ENCODE measurements around the gene SYNE4. TPM values are rescaled to one million over a fixed set of nuclear protein-coding genes. Genes with fewer than 3 reads are reported as not detected.

SYNE4 gene
- total RNA-seq, 2 donors from 2014 or later: 17.1 to 19.3 TPM

GRCh38 chr19:36028313-36029041, 19.9 kb upstream of the SYNE4 start:
- no peaks in the 10 kb centered on the region for H3K4me1 ChIP-seq (ENCODE audit: control insufficient read depth, insufficient read depth, low read length)
- H3K9ac ChIP-seq (ENCODE audit: extremely low read depth, low read length, poor library complexity, severe bottlenecking): no peak overlapping the region
- Mint-ChIP-seq H3K36me3 (ENCODE audit: low read depth) (peaks cover 16% of the 10 kb centered on the region), H3K27me3 (ENCODE audit: insufficient read depth) (no peaks in the 10 kb centered on the region), H3K4me1 (no peaks in the 10 kb centered on the region), H3K27ac (no peak overlapping the region), H3K9me3 (no peaks in the 10 kb centered on the region), H3K4me3 (no peak overlapping the region)
- no peaks in the 10 kb centered on the region for H3K27me3 ChIP-seq (ENCODE audit: control insufficient read depth, insufficient read depth, low read length, poor library complexity, severe bottlenecking)
- no peak for DNase-seq
- 90 to 92% methylated on average over 4 to 8 of the region's 10 CpGs for WGBS, 2 experiments (ENCODE audit: insufficient coverage in 1 of 2, insufficient read length in 1 of 2)
- H3K9me3 ChIP-seq (ENCODE audit: control insufficient read depth, low read length): no peaks in the 10 kb centered on the region
- no peak overlapping the region for H3K4me3 ChIP-seq (ENCODE audit: low read length)
- no peaks in the 10 kb centered on the region for H3K36me3 ChIP-seq (ENCODE audit: control insufficient read depth, insufficient read depth, low read length)
- TF ChIP-seq, protein P1, sequence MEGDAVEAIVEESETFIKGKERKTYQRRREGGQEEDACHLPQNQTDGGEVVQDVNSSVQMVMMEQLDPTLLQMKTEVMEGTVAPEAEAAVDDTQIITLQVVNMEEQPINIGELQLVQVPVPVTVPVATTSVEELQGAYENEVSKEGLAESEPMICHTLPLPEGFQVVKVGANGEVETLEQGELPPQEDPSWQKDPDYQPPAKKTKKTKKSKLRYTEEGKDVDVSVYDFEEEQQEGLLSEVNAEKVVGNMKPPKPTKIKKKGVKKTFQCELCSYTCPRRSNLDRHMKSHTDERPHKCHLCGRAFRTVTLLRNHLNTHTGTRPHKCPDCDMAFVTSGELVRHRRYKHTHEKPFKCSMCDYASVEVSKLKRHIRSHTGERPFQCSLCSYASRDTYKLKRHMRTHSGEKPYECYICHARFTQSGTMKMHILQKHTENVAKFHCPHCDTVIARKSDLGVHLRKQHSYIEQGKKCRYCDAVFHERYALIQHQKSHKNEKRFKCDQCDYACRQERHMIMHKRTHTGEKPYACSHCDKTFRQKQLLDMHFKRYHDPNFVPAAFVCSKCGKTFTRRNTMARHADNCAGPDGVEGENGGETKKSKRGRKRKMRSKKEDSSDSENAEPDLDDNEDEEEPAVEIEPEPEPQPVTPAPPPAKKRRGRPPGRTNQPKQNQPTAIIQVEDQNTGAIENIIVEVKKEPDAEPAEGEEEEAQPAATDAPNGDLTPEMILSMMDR (conservative IDR thresholded peaks at IDR 0.05): no peak
- no peak overlapping the region for H3K27ac ChIP-seq (ENCODE audit: low read depth, low read length)

DNA sequence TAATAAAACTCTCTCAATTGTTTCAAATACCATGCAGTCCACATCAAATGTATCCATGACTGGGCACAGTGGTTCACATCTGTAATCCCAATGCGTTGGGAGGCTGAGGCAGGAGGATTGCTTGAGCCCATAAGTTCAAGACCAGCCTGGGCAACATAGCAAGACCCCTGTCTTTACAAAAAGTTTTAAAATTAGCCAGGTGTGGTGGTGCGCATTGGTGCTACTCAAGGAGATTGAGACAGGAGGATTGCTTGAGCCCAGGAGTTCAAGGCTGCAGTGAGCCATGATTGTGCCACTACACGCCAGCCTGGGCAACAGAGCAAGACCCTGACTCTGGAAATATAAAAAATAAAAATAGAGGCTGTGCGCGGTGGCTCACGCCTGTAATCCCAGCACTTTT, 19.1 kb upstream of the SYNE4 start:
- no peak overlapping the region for H3K27ac Mint-ChIP-seq
- Histone ChIP-seq H3K36me3 (ENCODE audit: control insufficient read depth, insufficient read depth, low read length) (no peaks in the 10 kb centered on the region), H3K9ac (ENCODE audit: extremely low read depth, low read length, poor library complexity, severe bottlenecking) (no peak overlapping the region), H3K4me3 (ENCODE audit: low read length) (no peak overlapping the region), H3K4me1 (ENCODE audit: control insufficient read depth, insufficient read depth, low read length) (no peaks in the 10 kb centered on the region), H3K27ac (ENCODE audit: low read depth, low read length) (no peak overlapping the region), H3K27me3 (ENCODE audit: control insufficient read depth, insufficient read depth, low read length, poor library complexity, severe bottlenecking) (no peaks in the 10 kb centered on the region), H3K9me3 (ENCODE audit: control insufficient read depth, low read length) (no peaks in the 10 kb centered on the region)
- H3K36me3 Mint-ChIP-seq (ENCODE audit: low read depth): peaks cover 21% of the 10 kb centered on the region
- no peak overlapping the region for H3K4me3 Mint-ChIP-seq
- WGBS, 2 experiments (ENCODE audit: insufficient coverage in 1 of 2, insufficient read length in 1 of 2): 93 to 96% methylated on average over 6 of the region's 6 CpGs
- H3K9me3 Mint-ChIP-seq: no peaks in the 10 kb centered on the region
- TF ChIP-seq, protein P1 (conservative IDR thresholded peaks at IDR 0.05): no peak
- no peaks in the 10 kb centered on the region for H3K27me3 Mint-ChIP-seq (ENCODE audit: insufficient read depth)
- no peak for DNase-seq
- H3K4me1 Mint-ChIP-seq: no peaks in the 10 kb centered on the region

GRCh38 chr19:36026091-36026876, 17.7 kb upstream of the SYNE4 start:
- Mint-ChIP-seq H3K27me3 (ENCODE audit: insufficient read depth) (no peaks in the 10 kb centered on the region), H3K4me1 (no peaks in the 10 kb centered on the region), H3K36me3 (ENCODE audit: low read depth) (peaks cover 23% of the 10 kb centered on the region), H3K27ac (no peak overlapping the region), H3K9me3 (no peaks in the 10 kb centered on the region), H3K4me3 (no peak overlapping the region)
- no peaks in the 10 kb centered on the region for H3K9me3 ChIP-seq (ENCODE audit: control insufficient read depth, low read length)
- TF ChIP-seq, protein P1 (conservative IDR thresholded peaks at IDR 0.05): no peak
- 94 to 97% methylated on average over 41 to 49 of the region's 49 CpGs for WGBS, 2 experiments (ENCODE audit: insufficient coverage in 1 of 2, insufficient read length in 1 of 2)
- H3K9ac ChIP-seq (ENCODE audit: extremely low read depth, low read length, poor library complexity, severe bottlenecking): no peak overlapping the region
- H3K4me3 ChIP-seq (ENCODE audit: low read length): no peak overlapping the region
- no peaks in the 10 kb centered on the region for H3K4me1 ChIP-seq (ENCODE audit: control insufficient read depth, insufficient read depth, low read length)
- no peaks in the 10 kb centered on the region for H3K27me3 ChIP-seq (ENCODE audit: control insufficient read depth, insufficient read depth, low read length, poor library complexity, severe bottlenecking)
- H3K27ac ChIP-seq (ENCODE audit: low read depth, low read length): no peak overlapping the region
- DNase-seq: no peak
- no peaks in the 10 kb centered on the region for H3K36me3 ChIP-seq (ENCODE audit: control insufficient read depth, insufficient read depth, low read length)

Data from endodermal cell (in vitro differentiated cells).